ACC112 (cell line): ENCODE measurements around the gene PRKG1.
A peak's percentile ranks its signal among the peaks of the same experiment; 100 is the strongest.
"Not testable (repeated sequence)": the region's sequence is repeated elsewhere in the genome, so short reads cannot be mapped to it uniquely, and the experiment has no call there.

Experiments used
- H2AFZ ChIP-seq: fragments of 200-600 bp; sonication (generic); one replicate; pipeline ENCODE4 v1.6.0; 2017; ENCODE audit warnings: antibody characterized with exemption, low read length; ENCODE audit not compliant: unreplicated experiment
- H3K27ac ChIP-seq: fragments of 200-600 bp; sonication (generic); 2 replicates; pipeline ENCODE4 v1.5.1; 2014; ENCODE audit warnings: low read depth, mild to moderate bottlenecking, antibody characterized with exemption, low read length, moderate library complexity
- H3K27me3 ChIP-seq: fragments of 200-600 bp; sonication (generic); 2 replicates; pipeline ENCODE4 v1.6.1; 2014; ENCODE audit warnings: mild to moderate bottlenecking, antibody characterized with exemption, low read length, moderate library complexity, mixed read lengths; ENCODE audit not compliant: insufficient read depth
- H3K36me3 ChIP-seq: fragments of 200-600 bp; sonication (generic); 2 replicates; pipeline ENCODE4 v1.6.1; 2016; ENCODE audit warnings: mild to moderate bottlenecking, antibody characterized with exemption, low read length, moderate library complexity, mixed read lengths; ENCODE audit not compliant: insufficient read depth
- H3K4me1 ChIP-seq: fragments of 200-600 bp; sonication (generic); one replicate; pipeline ENCODE4 v1.6.1; 2016; ENCODE audit warnings: low read length, mixed read lengths; ENCODE audit not compliant: insufficient read depth, unreplicated experiment, control insufficient read depth
- H3K4me3 ChIP-seq: fragments of 200-600 bp; sonication (generic); 2 replicates; pipeline ENCODE4 v1.5.1; 2014; ENCODE audit warnings: mild to moderate bottlenecking, low read depth, low read length
- H3K79me2 ChIP-seq: fragments of 200-600 bp; sonication (generic); one replicate; pipeline ENCODE4 v1.6.0; 2016; ENCODE audit warnings: low read length; ENCODE audit not compliant: control insufficient read depth, unreplicated experiment, insufficient read depth

PRKG1 gene

DNA sequence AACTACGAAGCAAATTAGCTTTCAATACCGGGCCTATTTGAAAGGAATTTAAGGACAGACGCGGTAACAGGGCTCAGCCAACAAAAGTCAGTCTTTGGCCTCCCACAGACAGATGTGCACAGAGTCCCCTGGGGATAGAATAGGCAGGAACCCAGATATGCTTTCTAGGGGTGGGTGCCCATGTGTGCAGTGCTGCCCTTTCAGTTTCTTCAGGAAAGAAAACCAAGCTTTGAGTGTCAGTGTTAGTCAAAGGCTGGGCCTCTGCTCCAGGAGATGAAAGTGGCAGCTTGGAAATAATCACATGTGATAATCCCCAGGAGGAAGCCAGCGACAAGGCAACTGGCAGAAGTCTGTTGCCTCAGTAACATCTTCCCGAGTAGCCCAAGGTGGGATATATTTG is 668.9 kb downstream of the PRKG1 start:
- no peak overlapping the region for H3K27ac ChIP-seq
- no peaks in the 10 kb centered on the region for H3K27me3 ChIP-seq
- no peak overlapping the region for H2AFZ ChIP-seq
- peaks cover 4% of the 10 kb centered on the region for H3K4me1 ChIP-seq
- no peaks in the 10 kb centered on the region for H3K36me3 ChIP-seq
- peak overlapping the region; percentile 58; the same call in 1 of the 2 replicates for H3K4me3 ChIP-seq
- no peaks in the 10 kb centered on the region for H3K79me2 ChIP-seq

DNA sequence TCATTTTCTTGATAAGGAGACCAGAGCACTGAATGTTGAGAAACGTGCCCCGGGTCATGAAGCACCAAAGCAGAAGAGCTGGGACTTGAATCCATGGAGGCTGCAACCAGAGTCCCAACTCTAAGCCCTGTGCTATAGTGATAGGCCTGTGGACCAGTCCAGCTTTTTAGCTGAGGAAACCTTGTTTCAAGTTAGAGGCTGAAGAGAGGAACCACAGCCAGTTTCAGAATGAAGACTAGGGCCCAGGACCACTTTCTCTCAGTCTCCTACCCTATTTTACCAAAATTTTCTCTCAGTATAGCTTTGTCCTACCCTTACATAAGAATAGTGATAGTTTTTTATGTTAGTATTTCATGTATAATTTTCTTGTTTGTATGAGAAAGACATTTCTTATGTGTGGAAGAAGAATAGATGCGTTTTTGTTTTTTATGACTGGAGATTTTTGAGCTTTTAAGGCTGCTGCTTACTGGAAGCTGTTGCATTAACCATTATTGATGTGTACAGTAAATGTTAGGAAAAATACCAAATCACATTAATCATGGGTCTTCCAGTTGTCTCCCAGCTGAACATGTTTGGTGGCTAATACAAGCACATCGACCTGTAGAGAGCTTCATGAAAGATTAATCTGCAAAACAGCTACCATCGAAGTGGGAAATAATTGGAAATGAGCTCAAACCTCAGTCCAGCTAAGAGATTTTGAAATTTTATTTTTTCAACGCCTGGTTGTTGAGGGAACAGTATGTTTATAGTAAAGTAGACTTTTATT is 670.1 kb downstream of the PRKG1 start:
- Histone ChIP-seq H3K4me1 (peaks cover 4% of the 10 kb centered on the region), H3K4me3 (no peak overlapping the region), H3K27me3 (no peaks in the 10 kb centered on the region), H3K27ac (no peak overlapping the region), H2AFZ (no peak overlapping the region), H3K79me2 (no peaks in the 10 kb centered on the region), H3K36me3 (no peaks in the 10 kb centered on the region)

DNA sequence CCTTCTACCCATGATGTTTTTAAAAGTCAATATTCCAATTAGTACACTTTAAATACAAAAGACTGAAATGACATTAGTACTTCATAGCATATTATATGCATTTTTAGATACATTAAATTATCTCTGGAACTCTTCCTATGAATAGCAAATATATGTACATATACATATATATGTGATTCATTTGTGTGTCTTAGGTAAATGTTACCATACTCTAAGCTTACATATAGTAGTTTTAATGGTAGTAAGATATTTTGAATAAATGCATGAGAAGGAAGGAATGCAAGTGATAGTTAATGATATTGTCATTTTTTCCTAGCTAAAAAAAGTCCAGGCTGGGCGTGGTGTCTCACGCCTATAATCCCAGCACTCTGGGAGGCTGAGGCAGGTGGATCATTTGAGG is 671.1 kb downstream of the PRKG1 start:
- no peak overlapping the region for H2AFZ ChIP-seq
- no peaks in the 10 kb centered on the region for H3K27me3 ChIP-seq
- no peaks in the 10 kb centered on the region for H3K36me3 ChIP-seq
- H3K4me3 ChIP-seq, result no peak overlapping the region
- no peak overlapping the region for H3K27ac ChIP-seq
- H3K79me2 ChIP-seq, result no peaks in the 10 kb centered on the region
- peaks cover 4% of the 10 kb centered on the region for H3K4me1 ChIP-seq

DNA sequence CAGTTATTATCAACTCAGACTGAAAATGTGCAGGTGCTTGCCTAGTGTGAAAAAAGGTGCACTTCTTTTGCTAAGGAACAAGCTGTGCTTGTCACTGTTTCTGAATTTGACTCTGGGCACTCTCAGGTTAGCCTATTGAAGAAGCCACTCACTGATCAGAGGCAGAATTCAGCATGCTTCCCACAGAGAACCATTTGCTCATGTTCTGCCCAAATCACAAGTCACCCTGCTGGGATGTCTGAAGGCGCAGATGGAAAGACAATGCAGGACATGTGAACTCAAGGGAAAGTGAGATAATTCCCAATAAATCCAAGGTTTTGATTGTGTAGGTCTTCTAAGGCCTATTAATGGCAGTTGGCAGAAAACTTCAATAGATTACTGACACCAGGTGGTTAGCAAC is 672.9 kb downstream of the PRKG1 start:
- Histone ChIP-seq H3K27me3 (no peaks in the 10 kb centered on the region), H2AFZ (no peak overlapping the region), H3K79me2 (no peaks in the 10 kb centered on the region), H3K4me1 (peaks cover 4% of the 10 kb centered on the region), H3K4me3 (no peak overlapping the region), H3K36me3 (no peaks in the 10 kb centered on the region), H3K27ac (no peak overlapping the region)

DNA sequence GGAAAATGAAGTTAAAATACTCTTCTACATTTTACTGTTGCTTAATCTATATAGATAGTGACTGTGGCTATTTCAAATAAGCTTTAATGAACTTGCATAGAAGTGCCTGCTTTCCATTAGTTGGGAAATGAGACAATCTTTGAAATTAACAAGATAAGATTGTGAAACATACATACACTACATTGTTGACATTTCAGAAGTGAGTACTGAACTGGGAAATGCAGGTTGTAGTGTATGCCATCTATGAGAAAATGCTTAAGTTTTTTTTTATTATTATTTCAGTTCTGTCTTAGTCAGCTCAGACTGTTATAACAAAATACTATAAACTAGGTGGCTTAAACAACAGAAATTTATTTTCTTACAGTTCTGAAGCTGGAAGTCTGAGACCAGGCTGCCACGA is 674.7 kb downstream of the PRKG1 start:
- Histone ChIP-seq H3K36me3 (no peaks in the 10 kb centered on the region), H3K4me1 (no peaks in the 10 kb centered on the region)

DNA sequence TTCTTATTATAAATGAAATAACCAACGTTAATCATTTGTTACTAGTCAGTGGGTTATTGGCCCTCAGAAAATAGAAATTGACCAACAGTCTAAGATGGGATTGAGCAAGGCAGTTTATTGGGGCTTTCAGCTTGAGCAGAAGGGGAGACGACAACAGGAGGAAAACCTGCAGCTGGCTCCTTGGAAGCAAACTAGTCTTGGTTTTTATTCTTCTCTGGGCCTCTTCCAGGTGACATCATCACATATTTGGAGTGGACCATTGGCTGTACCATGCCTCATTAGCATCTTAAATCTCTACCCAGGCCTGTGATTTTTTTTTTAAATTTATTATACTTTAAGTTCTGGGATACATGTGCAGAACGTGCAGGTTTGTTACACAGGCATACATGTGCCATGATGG is 684.1 kb downstream of the PRKG1 start:
- Histone ChIP-seq H3K4me3 (no peak overlapping the region), H3K79me2 (no peaks in the 10 kb centered on the region), H3K36me3 (no peaks in the 10 kb centered on the region), H2AFZ (no peak overlapping the region), H3K4me1 (no peaks in the 10 kb centered on the region), H3K27me3 (no peaks in the 10 kb centered on the region), H3K27ac (no peak overlapping the region)

More for the DNA sequence above, 674.7 kb downstream of the PRKG1 start:
- Histone ChIP-seq H3K79me2 (no peaks in the 10 kb centered on the region), H3K27ac (no peak overlapping the region), H3K4me3 (no peak overlapping the region), H2AFZ (no peak overlapping the region), H3K27me3 (no peaks in the 10 kb centered on the region)

DNA sequence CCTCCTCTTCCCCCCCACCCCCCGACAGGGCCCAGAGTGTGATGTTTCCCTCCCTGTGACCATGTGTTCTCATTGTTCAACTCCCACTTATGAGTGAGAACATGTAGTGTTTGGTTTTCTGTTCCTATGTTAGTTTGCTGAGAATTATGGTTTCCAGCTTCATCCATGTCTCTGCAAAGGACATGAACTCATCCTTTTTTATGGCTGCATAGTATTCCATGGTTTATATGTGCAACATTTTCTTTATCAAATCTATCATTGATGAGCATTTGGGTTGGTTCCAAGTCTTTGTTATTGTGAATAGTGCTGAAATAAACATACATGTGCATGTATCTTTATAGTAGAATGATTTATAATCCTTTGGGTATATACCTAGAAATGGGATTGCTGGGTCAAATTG is 684.6 kb downstream of the PRKG1 start:
- not testable (repeated sequence) for H3K27me3 ChIP-seq, H3K79me2 ChIP-seq, H2AFZ ChIP-seq, H3K4me3 ChIP-seq, H3K4me1 ChIP-seq, H3K36me3 ChIP-seq, H3K27ac ChIP-seq

DNA sequence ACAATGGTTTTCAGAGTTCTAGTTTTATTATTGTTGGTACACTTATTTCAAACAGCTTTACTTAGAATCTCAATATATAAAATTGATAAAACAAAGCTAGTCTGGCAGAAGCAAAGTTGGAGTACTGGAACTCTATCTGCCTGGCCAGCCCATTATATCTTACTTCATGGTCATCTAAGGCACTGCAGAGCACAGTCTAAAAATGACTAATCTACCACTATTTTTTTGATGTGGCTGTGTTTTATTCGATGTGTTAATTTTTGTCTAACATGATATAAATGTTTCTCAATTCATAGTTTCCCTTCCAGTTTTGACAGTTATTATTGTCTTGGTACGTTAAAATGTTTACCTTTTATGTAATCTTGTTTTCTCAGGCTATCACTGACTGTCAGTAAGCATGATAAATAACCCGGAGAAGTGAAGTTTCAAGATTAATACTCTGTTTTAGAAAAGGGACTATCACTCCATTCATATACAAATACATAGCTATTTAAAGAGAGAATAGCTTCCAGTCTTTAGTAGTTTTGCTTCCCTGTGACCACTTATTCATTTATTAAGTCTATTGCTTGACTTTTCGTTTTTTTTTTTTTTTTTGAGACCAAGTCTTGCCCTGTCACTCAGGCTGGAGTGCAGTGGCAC is 685.7 kb downstream of the PRKG1 start:
- H3K36me3 ChIP-seq, result no peaks in the 10 kb centered on the region
- no peaks in the 10 kb centered on the region for H3K27me3 ChIP-seq
- no peak overlapping the region for H3K4me3 ChIP-seq
- no peaks in the 10 kb centered on the region for H3K79me2 ChIP-seq
- no peak overlapping the region for H2AFZ ChIP-seq
- no peak overlapping the region for H3K27ac ChIP-seq
- H3K4me1 ChIP-seq, result no peaks in the 10 kb centered on the region

DNA sequence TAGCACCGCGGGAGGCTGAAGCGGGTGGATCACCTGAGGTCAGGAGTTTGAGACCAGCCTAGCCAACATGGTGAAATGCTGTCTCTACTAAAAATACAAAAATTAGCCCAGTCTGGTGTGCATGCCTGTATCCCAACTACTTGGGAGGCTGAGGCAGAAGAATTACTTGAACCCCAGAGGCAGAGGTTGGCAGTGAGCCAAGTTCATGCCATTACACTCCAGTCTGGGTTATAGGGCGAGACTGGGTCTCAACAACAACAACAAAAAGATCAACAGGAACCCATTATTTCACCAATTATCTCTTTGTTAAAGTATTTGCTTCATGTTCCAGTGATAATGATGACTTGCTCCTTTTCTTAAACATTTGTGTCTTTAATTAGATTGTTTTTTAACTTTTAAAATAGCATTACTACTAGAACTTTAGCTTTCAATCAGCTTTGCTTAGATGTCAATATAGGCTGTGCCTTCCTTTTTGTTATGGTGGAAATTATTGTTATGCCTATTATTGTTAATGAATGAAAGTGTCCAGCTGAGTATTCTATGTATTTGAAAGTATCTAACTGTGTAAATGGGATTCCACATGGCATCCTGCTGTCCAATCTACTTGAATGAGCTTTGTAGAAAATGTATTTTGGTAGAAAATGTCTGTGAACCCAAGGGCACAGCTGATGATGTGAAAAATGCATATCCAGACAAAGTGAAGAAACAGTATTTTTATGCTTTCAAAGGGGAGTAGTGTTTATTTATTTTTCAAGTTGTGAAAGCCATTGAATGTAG is 686.8 kb downstream of the PRKG1 start:
- Histone ChIP-seq H2AFZ (no peak overlapping the region), H3K27me3 (no peaks in the 10 kb centered on the region), H3K79me2 (no peaks in the 10 kb centered on the region), H3K4me3 (no peak overlapping the region), H3K36me3 (no peaks in the 10 kb centered on the region), H3K27ac (no peak overlapping the region), H3K4me1 (no peaks in the 10 kb centered on the region)

DNA sequence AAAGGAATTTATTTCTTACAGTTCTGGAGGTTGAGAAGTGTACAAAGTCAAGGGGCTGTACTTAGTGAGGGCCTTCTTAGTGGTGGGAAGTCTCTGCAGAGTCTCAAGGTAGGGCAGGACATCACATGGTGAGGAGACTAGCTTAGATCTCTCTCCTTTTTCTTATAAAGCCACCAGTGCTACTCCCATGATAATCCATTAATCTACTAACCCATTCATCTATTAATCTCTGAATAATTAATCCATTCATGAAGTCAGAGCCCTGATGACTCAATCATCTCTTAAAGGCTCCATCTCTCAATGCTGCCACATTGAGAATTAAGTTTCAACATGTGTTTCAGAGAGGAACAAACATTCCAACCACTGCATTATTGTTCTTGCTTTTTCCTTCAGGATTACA is 689.5 kb downstream of the PRKG1 start:
- Histone ChIP-seq H3K4me1 (no peaks in the 10 kb centered on the region), H3K4me3 (no peak overlapping the region), H3K27me3 (no peaks in the 10 kb centered on the region), H3K36me3 (no peaks in the 10 kb centered on the region), H3K27ac (no peak overlapping the region), H2AFZ (no peak overlapping the region), H3K79me2 (no peaks in the 10 kb centered on the region)
